NCI-H1436 (cell line): Measurements from ENCODE around the gene SLBP.

Source experiments
- DNase-seq: peaks from one replicate; lab custom pipeline; 2025; lab: John Stamatoyannopoulos, UW

The SLBP gene

GRCh38 chr4:1726146-1726934 lies 14.2 kb upstream of the SLBP start:
- DNase-seq, result peak; percentile 72

- no peak for DNase-seq
Measured at GRCh38 chr4:1725521-1725920, 13.4 kb upstream of the SLBP start.

- DNase-seq, result no peak
Measured at GRCh38 chr4:1723131-1723801, 11.1 kb upstream of the SLBP start.

- no peak for DNase-seq
Measured at GRCh38 chr4:1722551-1723118, 10.5 kb upstream of the SLBP start.

GRCh38 chr4:1721666-1722550 lies 9.8 kb upstream of the SLBP start:
- no peak for DNase-seq

GRCh38 chr4:1721003-1721665 lies 9.0 kb upstream of the SLBP start, which contains the start of the genes TACC3 and TMEM129:
Gene TACC3, plus strand, starts transcription at chr4:1721521. Its CDS starts 1,901 bp downstream, at chr4:1723422.
Gene TMEM129, minus strand, starts transcription at chr4:1721323. Its CDS starts 486 bp downstream, at chr4:1720837.
- DNase-seq, result peak; percentile 96

- no peak for DNase-seq
Measured at GRCh38 chr4:1720163-1720983, 8.3 kb upstream of the SLBP start.

- DNase-seq, result no peak
Measured at GRCh38 chr4:1718095-1718850, 6.2 kb upstream of the SLBP start.

GRCh38 chr4:1717129-1718094 lies 5.3 kb upstream of the SLBP start:
- DNase-seq, result no peak

- no peak for DNase-seq
Measured at GRCh38 chr4:1716065-1716945, 4.2 kb upstream of the SLBP start.

GRCh38 chr4:1715002-1715758 lies 3.1 kb upstream of the SLBP start:
- DNase-seq, result no peak

GRCh38 chr4:1714303-1715001 lies 2.3 kb upstream of the SLBP start:
- no peak for DNase-seq

- DNase-seq, result no peak
Measured at GRCh38 chr4:1713003-1713851, 1.1 kb upstream of the SLBP start.

GRCh38 chr4:1711571-1712215 lies 426 bp downstream of the SLBP start:
- no peak for DNase-seq
